ENCODE data around the gene MXD1. TPM values are rescaled to one million over a fixed set of nuclear protein-coding genes. Genes with fewer than 3 reads are reported as not detected.

The MXD1 gene
- total RNA-seq, 1 donor from 2014 or later = 4.6 TPM

- no peak for DNase-seq (ENCODE audit: low spot score in 2 of 2)
- intact Hi-C loops (cut with DNase I) = no loop called here
- Histone ChIP-seq H3K36me3 (no peaks in the 10 kb centered on the region), H3K9me3 (no peaks in the 10 kb centered on the region), H3K27ac (no peak overlapping the region), H3K27me3 (no peaks in the 10 kb centered on the region), H3K4me3 (no peak overlapping the region), H3K4me1 (no peaks in the 10 kb centered on the region)
- TF ChIP-seq, protein P1, sequence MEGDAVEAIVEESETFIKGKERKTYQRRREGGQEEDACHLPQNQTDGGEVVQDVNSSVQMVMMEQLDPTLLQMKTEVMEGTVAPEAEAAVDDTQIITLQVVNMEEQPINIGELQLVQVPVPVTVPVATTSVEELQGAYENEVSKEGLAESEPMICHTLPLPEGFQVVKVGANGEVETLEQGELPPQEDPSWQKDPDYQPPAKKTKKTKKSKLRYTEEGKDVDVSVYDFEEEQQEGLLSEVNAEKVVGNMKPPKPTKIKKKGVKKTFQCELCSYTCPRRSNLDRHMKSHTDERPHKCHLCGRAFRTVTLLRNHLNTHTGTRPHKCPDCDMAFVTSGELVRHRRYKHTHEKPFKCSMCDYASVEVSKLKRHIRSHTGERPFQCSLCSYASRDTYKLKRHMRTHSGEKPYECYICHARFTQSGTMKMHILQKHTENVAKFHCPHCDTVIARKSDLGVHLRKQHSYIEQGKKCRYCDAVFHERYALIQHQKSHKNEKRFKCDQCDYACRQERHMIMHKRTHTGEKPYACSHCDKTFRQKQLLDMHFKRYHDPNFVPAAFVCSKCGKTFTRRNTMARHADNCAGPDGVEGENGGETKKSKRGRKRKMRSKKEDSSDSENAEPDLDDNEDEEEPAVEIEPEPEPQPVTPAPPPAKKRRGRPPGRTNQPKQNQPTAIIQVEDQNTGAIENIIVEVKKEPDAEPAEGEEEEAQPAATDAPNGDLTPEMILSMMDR (IDR thresholded peaks at IDR 0.05) = no peak
Observed at GRCh38 chr2:69975853-69976462, 61.0 kb downstream of the MXD1 start.

GRCh38 chr2:69977186-69977585 is 62.3 kb downstream of the MXD1 start:
- Histone ChIP-seq H3K27ac (no peak overlapping the region), H3K27me3 (no peaks in the 10 kb centered on the region), H3K4me3 (no peak overlapping the region), H3K4me1 (no peaks in the 10 kb centered on the region), H3K36me3 (no peaks in the 10 kb centered on the region), H3K9me3 (no peaks in the 10 kb centered on the region)
- TF ChIP-seq, protein P1 (IDR thresholded peaks at IDR 0.05) = no peak
- intact Hi-C loops (cut with DNase I) = no loop called here
- DNase-seq (ENCODE audit: low spot score in 2 of 2) = no peak

- Histone ChIP-seq H3K9me3 (no peaks in the 10 kb centered on the region), H3K27me3 (no peaks in the 10 kb centered on the region), H3K4me3 (no peak overlapping the region), H3K4me1 (no peaks in the 10 kb centered on the region), H3K27ac (no peak overlapping the region), H3K36me3 (no peaks in the 10 kb centered on the region)
- intact Hi-C loops (cut with DNase I) = no loop called here
- no peak for DNase-seq (ENCODE audit: low spot score in 2 of 2)
- TF ChIP-seq, protein P1 (IDR thresholded peaks at IDR 0.05) = no peak
Observed at GRCh38 chr2:69977906-69978482, 63.1 kb downstream of the MXD1 start.

DNA sequence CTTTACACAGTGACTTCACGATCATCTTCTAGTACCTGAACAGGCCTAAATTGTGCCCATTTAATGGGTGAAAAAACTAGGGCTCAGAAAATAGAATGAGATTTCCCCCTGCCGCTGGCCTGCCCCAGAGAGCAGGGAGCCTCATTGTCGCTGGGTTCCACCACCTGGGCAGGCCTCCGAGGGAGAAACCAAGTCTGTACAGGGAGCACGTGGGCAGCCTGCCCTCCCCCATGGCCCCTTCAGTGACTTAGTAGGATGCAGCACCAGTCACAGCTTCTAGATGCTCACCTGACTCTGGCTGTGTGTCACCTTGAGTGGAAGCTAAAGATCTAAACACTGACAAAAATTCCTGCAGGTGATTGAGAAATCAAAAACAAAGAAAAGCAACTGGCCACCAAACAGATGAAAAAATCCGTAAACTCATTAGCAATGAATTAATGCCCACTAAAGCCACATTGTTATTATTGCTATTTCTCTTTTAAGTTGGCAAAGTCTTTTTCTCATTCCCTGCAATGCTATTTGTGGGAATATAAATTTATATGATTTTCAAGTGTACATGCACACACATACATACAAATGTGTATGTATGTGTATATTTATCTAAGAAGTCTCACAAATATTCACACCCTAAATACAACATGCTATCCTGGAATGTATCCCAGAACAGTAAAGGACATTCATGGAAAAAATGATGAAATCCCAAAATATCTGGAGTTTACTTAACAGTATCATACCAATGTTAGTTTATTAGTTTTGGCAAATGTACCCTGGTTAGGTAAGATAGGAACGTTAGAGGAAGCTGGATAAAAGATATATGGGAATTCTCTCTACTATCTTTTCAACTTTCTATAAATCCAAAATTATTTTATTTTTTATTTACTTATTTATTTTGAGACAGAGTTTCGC is 65.2 kb downstream of the MXD1 start:
- Histone ChIP-seq H3K36me3 (no peaks in the 10 kb centered on the region), H3K9me3 (no peaks in the 10 kb centered on the region), H3K4me1 (no peaks in the 10 kb centered on the region), H3K27me3 (no peaks in the 10 kb centered on the region), H3K27ac (no peak overlapping the region), H3K4me3 (no peak overlapping the region)
- intact Hi-C loops (cut with DNase I) = no loop called here
- TF ChIP-seq, protein P1 (IDR thresholded peaks at IDR 0.05) = no peak
- no peak for DNase-seq (ENCODE audit: low spot score in 2 of 2)

DNA sequence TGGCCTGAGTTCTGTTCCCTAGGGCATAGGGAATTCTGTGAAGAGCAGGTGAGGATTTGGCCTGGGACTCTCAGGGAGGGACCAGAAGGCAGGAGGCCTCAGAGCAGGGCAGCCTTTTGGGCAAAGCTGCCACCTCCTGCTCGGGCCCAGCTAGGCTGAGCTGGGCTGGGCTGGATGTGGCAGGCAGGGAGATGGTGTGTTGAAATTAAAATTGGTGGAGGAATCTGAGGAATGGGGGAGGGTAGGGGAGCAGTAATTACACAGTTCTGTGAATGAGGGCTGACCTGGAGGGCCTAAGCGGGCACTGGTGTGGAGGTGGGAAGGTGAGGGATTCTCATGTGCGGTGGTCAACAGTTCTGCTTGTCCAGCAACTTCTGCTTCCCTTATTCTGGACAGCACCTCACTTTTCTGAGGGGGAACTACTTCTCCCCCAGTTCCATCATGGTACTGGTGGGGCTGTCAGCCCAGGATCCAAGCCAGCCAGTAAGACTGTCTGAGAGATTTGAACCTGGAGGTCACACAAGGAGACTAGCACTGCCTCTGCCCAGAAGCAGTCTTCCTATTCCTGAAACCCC is 68.6 kb downstream of the MXD1 start:
- DNase-seq (ENCODE audit: low spot score in 2 of 2) = no peak
- H3K4me1 ChIP-seq = no peaks in the 10 kb centered on the region
- intact Hi-C loops (cut with DNase I) = no loop called here
- H3K4me3 ChIP-seq = no peak overlapping the region
- no peak overlapping the region for H3K27ac ChIP-seq
- no peaks in the 10 kb centered on the region for H3K27me3 ChIP-seq
- H3K9me3 ChIP-seq = no peaks in the 10 kb centered on the region
- TF ChIP-seq, protein P1 (IDR thresholded peaks at IDR 0.05) = no peak
- no peaks in the 10 kb centered on the region for H3K36me3 ChIP-seq

Data from ascending aorta (tissue), 2 donors.